Inflammatory macrophage treated with lipopolysaccharide for 4 hours (primary cell): ENCODE measurements around the gene TTBK2.

Source experiments
- DNase-seq: peaks from one replicate; pipeline ENCODE4 v3.0.0-alpha.2; 2020

TTBK2 gene

DNA sequence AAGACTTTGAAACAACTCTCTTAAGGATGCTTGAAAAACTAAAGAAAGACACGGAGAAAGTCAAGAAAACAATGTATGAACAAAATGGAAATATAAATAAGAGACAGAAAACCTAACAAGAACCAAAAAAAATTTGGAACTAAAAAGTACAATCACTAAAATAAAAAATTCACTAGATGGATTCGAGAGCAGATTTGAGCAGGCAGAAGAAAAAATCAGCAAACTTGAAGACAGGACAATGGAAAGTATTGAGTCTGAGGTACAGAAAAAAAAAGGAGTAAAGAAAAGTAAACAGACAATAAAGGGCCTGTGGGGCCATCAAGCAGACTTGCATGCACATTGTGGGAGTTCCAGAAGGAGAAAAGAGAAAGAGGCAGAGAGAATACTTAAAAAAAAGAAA, 170.3 kb downstream of the TTBK2 start:
- DNase-seq: no peak

DNA sequence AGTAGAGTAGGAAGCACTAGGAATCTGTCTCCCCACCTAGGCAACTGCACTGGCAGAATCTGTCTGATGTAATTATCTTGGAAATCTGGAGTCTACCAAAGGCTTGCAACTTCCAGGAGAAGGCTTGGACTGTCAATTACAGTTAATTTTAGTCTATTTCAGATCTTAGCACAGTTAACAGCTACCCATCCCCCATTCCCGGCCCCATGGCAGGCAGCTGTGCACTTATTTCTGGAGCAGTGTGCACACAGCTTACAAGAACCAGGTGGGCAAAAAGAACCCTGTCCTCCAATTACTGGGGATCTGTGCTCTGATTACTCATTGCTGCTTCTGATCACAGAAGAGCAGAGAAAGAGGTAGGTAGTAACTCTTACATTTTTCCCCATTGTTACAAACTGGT, 171.3 kb downstream of the TTBK2 start:
- no peak for DNase-seq

DNA sequence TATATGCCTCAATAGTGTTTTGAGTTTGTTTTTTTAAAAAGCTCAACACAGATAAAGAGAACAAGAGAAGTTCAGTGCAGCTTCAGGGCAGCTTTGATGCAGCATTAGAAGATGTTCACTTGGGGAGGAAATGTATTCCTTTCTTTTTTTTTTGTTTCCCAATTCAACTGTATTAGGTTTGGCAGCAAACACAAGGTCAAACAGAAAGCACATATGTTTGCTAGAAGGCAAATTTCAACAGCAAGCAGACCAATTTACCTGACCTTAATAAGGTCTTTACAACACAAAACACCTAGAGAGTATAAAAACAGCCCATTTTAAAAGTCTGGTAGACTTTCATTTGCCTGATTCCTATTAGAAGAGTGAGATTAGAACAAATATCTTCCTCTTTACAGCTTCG, 176.4 kb downstream of the TTBK2 start:
- no peak for DNase-seq

DNA sequence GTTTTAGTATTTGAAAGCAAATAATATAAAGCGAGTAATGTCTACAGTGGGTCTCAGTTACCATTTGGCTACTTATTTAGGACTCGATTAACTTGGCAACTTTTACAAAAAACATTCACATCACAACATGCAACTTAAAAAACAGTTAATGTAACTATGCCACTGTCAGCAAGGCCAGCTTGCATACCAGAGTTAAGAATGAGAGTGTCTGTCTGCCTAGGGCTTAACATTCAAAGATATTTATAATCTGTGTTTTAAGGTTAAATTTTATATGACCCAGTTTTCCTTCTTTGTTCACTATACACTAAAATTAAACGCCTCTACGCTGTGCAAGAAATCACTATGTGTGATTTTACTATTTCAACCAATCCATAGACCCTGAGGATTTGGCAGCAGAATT, 178.4 kb downstream of the TTBK2 start:
- no peak for DNase-seq

DNA sequence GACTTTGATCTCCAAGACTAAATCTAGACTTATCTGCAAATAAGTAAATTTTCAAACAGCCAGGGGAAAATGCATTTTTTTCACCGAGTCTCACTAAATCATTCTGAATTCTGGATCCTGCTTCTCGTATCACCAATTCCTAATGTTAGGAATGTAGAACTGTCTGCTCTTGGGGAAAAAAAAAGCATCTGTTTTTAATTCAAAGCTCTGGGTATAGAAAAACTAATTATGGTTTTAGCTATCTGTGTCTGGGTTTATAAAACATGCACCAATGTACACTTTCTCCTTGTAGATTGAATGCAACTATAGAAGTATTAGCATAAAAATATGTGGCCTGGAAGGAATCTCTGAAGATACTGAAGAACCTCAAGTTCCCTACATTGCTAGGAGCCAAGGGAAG, 178.9 kb downstream of the TTBK2 start:
- DNase-seq: no peak

DNA sequence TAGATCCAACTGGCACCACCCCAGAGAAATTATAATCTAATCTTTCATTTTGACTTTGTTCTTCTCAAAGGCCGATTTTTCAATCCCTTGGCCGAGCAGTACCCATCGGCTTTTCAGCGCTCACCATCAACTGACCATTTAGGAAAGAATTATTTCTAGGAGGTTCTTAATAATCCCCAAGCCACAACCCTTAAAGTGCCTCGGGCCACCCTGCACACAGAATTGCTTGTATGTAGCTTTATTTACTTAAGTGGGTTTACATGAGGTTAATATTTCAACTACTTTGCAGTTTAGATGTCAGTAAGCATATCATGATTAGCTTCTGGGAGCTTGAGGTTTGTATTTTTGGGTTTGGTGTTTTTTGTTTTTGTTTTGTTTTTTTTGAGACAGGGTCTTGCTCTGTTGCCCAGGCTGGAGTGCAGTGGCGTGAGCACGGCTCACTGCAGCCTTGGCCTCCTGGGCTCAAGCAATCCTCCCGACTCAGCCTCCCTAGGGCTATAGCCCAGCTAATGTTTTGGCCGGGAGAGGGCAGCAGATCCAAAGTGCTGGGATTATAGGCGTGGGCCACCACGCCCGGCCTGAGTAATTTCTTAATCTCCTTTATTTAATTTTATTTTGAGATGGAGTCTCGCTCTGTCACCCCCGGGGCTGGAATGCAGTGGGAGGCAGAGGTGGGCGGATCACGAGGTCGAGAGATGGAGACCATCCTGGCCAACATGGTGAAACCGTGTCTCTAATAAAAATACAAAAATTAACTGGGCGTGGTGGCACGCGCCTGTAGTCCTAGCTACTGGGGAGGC, 182.8 kb downstream of the TTBK2 start:
- no peak for DNase-seq

DNA sequence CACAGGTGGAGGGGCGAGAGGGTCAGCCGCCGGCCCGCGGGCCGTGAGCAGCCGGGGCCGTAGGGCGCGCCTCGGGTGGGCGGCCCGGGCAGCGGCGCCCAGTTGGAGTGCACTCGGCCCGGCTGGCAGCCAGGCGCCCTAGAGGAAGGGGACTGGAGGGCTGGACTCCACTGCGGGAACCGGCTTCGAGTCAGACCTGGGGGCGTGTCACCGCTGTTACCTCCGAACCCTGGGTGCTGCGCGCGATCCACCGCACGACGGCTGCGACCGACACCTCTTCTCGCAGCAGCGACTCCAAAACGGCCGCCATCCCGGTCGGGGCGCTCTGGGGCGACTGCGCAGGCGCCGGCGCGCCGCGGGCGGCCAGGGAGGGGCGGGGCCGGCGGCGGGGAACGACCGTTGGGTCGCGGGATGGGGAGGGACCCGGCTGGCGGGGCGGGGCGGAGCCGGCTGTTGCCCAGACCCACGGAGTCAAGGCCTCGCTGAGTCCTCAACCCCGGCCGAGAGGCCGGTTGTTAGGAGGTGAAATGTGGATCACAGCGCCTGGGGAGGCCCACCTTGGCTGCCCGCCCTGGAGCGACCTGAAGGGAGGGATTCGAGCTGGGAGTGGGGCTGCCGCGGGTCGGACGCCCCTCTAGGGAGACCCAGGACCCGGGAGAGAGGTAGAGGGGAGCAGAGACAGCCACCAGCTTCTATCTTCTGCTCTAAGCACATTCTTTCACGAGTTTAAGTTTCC, 183.6 kb downstream of the TTBK2 start, which contains the start of gene CDAN1:
TSS of gene CDAN1 (minus strand) at position 336 of the 736 bp plus-strand sequence. CDS start at position 310, 26 bp downstream.
- DNase-seq: peak; percentile 87

DNA sequence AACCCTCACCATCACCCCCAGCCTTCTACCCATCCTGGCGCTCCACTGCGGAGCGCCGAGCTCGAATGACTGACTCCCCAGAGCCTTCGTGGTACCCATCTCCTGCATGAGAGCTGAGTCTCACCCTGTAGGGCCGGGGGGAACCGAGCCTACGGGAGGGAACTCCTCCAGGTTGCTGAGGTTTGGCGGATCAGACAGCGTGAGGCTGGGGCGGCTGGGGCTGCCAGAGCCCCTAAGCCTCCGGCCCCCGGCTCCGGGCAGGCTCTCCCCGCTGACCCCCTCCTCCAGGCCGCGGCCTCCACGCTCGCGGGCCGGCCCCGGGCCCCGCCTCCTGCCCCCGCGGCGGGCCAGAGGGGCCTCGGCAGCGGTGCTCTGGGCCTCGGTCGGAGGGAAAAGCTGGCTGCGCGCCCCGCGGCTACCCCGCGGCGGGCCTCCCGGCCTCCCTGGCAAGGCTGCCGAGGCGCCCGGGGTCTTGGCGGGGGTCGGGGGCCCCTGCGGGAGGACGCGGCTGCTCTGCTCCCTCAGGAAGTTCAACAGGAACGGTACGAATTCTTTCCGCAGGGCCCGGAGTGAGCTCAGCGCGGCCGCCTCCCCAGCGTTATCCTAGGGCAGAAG, 184.3 kb downstream of the TTBK2 start:
- peak; percentile 6 for DNase-seq

DNA sequence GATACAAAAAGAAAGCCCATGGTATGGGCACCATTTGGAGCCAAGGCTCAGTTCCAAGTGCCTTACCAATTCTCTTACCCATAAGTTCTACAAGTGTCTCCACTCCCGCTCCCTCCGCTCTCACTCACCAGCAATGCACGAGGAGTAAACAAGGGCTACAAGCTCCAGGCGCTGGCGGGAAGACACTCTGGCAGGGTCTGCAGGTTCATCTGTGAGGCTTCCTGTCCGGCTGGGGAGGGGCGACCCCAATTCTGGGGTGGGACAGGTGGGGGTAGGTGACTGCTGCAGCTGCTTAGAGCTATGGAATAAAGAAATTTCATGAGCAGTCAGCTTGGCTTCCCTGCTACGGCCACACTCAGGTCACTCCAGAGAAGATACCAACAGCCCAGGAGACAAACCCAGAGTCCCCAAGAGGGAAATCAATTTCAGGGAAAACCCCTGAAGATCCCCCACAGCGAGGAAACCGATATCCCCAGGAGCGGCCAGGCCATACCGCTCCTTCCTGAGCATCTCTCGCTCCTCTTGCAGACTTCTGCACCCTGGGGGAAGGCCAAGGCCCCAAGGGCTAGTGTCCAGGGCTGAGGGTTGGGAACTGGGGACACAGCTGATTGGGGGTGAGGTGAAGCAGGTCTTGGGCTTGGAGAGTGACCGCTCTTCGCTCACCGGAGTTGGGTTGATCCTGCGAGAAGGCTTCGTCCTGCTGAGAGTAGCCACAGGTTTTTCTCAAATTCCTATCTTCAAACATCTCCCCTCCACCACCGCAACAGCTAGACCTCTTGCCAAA, 185.0 kb downstream of the TTBK2 start:
- no peak for DNase-seq

DNA sequence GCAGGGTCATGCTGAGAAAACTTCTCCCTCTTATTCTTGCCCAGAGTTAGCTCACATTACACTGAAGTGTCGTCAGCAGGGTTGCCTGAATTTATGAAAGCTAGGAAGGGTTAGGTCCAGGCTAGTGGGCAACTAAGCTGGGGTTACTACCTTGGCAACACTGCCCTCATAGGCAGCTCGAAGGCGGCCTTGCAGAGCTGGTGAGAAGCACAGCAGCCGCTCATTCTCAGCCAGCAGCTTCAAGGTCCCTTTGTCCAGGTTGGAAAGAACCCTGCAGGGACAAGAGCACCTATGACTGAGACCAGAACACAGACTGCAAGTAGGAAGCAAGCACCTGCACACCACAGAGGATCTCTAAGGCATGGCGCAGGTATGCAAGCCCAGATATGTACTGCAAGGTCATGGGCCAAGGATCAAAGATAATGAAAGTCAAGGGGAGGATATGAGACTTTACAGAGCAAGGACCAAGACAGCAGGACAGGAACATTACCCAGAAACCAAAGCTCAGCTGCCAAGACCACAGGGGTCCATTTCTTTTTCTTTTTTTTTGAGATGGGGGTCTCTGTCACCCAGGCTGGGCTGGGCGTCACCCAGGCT, 186.4 kb downstream of the TTBK2 start:
- DNase-seq: no peak

DNA sequence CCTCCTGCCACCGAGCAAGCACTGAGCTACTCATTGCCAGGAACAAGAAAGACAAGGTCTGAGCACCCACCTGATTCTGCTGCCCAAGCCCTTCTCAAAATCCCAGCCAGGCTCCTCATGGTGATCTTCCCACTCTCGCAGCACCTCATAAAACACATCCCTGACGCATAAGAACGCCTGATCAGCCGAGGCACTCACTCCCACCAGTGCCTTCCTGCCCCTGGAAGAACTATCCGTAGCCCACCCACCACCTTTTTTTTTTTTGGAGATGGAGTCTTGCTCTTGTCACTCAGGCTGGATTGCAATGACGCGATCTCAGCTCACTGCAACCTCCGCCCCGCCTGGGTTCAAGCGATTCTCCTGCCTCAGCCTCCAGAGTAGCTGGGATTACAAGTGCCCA, 187.6 kb downstream of the TTBK2 start:
- DNase-seq: no peak

DNA sequence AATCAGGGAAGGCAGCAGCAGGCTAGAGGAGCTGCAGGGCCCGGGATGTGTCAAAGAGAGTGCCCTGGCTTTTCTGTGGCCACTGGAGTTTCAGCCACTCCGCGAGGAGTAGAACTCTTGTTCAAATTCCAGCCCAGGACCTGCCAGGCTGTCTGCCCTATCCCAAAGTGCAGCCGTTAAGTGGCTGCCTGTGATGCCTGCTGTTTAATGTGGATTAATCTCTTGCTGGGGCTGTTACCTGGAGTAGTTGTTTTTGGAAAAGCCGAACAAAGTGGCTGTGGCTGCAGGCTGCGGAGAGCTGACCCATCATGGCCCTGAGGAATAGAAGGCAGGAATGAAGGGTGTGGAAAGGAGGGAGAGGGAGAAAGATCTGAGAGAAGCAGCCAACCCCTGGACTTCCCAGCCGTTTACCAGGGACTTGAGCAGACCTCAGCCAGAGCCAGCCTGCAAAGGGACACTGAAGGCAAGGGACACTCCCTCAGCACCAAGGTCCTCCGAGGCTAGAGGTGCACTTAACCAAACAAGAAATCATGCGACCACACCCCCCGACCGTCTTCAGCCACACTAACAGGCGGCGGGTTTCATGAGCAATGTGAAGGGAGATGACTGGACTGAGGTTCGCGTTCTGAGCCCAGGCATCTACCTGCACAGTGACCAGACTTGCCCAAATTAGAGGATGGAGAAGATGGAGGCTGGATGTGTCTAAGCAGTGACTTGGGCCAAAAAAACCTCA, 188.3 kb downstream of the TTBK2 start:
- no peak for DNase-seq

DNA sequence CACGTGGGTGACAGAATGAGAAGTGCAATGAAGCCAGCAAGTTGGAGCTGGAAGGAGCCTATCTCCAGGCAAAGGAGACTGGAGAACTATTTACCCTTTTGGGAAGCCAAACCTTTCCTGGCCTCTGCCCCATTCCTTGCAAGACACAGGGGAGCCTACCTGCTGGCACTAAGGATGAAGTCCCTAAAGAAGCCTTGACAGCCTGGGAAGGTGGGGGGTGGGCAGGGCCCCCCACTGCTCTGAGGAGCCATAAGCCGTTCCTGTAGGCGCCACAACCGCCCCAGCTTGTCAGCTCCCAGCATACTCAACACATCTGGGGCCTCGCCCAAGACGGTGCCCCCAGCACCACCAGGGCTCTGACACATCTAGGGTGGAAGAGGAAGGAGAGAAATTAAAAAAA, 189.1 kb downstream of the TTBK2 start:
- no peak for DNase-seq

DNA sequence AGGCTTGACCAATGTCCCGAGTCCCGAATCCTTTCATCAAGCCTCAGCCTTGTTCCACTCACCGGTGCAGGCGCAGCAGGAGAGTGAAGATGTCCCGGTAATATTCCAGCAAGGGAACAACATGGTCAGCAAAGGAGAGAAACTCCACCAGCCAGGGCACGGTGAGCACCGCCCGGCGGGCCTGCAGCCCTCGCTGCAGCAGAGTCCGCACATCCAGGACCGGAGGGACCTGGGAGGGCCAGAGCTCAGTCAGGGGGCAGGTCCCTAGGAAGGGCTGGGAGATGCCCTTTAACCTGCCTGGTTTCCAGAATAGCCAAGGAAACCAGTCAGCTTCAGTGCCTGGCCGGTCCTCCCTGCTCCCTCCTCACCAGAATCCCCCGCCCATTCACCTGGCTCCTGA, 190.0 kb downstream of the TTBK2 start:
- DNase-seq: no peak

DNA sequence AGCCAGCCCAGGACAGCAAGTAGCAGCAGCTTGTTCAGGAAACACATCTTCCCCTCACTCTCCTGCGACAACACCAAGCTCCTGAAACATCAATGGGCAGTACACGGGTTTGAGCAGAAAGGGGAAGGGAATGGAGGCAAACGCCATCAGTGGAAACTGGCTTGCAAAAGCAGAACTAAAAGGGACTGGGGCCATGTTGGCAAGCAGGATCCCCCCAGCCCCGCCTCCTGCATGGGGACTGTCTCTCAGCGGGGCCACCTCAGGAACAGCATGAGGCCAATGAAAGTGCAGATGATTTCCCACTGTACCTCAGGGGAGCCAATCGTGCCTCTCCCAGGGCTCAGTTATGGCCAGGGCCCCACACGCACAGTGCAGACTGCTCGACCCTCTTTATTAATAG, 190.4 kb downstream of the TTBK2 start:
- DNase-seq: no peak

DNA sequence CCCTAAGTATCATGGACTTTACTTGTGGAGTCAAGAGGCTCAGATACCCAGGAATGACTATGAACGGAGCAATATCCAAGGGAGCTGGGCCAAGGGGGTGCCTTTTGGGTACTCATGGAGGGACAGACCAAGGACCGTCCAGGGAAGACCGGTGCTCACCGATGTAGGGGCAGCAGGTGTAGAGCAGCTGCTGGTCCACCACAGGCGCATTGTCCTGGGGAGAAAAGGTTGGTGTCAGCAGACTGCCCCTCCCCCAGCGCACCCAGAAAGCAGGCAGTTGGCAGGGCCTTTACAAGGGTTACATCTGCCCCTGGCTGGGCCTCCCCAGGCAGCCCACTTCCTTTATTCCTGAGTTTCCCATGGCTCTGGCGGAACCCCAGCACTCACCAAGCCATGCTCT, 191.2 kb downstream of the TTBK2 start:
- DNase-seq: no peak

DNA sequence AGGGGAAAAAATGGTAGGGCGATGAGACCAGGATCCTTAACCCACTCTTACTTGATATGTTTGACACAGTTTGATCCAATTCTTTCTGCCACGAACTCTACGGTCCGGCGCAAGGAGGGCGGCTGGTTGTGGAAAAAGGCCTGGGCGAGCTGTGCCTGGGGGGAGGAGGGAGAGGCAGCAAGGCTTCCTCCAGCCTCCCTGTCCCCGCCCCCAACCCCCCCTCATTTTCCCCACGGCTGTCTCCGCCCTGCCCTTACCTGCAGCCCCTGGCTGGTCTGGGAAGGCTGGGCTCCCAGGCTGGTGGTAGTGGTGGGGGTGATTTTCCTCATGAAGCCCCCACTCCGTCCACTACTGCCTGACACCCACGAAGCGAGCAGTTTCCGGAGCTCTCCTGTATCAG, 191.6 kb downstream of the TTBK2 start:
- DNase-seq: no peak

DNA sequence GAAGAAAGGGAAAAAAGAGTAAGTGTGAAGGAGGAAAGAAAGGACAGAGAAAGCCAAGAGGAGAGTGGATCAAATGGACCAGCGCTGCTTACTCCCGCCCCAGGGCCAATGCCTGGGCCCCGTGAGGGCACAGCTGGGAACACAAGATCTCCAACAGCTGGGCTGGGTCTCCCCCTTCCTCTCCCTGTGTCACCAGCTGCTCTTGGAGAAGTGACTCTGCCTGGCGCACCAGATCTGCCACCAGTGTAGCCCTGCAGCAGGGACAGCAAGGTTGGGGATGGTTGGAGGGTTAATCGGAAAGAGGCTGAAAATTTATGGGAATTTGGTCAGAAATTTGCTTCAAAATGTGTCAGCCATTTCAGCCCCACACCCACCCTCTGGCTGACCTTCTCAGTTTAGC, 192.0 kb downstream of the TTBK2 start:
- no peak for DNase-seq

DNA sequence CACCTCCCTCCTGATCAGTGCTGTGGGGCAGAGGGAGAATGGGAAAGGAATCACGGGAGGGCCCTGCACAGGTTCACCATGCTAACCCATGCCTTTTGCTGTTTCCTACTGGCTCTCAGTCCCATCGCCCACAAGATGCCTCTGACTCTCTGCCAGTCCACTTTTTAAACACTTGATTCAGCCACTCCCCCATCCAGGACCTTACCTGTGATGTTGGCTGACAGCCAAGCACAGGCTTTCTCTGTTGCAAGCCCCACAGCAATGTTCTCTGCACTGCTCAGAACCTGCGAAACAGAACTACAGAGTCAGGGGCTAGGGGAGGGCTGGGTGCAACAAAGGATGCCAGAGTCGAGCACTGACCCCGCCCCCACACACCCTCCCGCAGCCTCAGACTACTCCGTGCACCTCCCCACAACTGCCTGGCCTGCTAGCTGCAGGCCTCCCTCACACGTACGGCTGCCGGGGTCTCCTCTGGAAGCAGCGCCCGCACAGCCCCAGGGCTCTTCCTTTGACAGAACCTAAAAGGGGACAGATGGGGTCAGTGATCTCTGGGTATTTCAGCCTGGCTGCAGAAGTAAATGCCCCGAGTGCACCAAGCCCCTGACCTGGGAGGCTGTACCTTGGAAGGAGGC, 192.7 kb downstream of the TTBK2 start:
- DNase-seq: no peak

DNA sequence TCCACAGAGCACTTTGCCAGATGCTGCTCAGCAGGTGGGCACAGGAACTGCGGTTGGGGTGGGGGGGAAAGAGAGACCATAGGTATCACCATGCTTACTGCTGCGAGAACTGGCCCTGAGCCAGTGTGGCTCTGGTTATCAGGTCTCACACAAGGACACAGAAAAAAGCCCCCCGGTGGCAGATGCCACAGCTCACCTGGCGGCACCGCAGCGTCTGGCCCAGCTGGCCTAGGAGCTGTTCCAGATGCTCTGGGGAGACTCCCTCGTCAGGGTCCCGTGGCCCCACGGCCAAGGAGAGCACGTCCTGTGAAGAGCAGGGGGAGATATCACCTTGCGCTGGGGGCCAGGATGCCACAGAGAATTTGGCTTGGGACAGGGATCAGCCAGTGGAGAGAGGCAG, 194.5 kb downstream of the TTBK2 start:
- no peak for DNase-seq

DNA sequence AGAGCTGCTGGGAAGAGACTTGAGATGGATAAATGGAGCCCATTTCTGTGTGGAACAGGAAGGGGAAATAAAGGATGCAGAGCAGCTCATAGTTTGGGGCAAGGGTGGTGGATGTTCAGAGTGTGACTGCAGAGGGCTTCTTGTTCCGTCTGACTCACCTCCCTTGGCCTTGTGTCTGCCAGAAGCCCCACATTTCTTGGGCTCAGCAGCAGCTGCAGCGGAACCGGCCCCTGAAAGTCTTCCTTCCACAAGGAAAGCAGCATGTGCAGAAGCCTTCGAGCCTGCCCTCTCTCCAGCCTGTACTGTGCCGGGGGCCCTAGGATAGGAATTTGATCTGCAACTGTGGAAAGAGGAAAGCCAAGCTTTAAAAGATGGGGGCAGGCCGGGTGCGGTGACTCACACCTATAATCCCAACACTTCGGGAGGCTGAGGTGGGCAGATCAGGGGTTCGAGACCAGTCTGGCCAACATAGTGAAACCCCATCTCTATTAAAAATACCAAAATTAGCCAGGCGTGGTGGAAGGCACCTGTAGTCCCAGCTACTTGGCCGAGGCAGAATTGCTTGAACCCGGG, 195.2 kb downstream of the TTBK2 start:
- no peak for DNase-seq
